ENCODE measurements around the gene SYNJ2BP.

DNA sequence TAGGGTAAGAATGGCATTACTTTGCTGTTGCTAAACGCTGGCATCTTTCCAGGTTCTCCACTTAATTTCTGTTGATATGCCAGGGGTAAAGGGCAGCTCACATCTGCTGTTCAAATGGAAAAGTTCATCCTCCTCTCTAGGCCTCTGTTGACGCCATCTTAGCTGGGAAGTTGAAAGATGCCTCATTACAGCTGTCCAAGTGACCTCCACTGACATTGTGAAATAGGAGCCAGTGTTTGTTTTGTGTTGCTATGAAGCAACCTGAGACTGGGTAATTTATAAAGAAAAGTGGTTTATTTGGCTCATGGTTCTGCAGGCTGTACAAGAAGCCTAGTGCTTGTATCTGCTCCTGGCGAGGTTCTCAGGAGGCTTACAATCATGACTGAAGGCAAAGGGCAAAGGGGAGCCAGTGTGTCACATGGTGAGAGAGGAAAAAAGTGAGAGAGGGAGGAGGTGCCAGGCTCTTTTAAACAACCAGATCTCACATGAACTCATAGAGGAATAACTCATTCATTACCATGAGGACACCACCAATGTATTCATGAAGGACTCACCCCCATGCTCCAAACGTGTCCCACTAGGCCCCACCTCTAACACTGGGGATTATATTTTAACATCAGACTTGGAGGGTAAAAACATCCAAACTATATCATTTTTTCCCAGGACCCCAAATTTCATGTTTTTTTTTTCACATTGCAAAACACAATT lies 31.9 kb upstream of the SYNJ2BP start:
- TF ChIP-seq EP300 (IDR thresholded peaks at IDR 0.05) (no peak), POLR2A (IDR thresholded peaks at IDR 0.05) (no peak), POLR2AphosphoS5 (IDR thresholded peaks at IDR 0.05) (no peak)
- TF ChIP-seq, protein P1, sequence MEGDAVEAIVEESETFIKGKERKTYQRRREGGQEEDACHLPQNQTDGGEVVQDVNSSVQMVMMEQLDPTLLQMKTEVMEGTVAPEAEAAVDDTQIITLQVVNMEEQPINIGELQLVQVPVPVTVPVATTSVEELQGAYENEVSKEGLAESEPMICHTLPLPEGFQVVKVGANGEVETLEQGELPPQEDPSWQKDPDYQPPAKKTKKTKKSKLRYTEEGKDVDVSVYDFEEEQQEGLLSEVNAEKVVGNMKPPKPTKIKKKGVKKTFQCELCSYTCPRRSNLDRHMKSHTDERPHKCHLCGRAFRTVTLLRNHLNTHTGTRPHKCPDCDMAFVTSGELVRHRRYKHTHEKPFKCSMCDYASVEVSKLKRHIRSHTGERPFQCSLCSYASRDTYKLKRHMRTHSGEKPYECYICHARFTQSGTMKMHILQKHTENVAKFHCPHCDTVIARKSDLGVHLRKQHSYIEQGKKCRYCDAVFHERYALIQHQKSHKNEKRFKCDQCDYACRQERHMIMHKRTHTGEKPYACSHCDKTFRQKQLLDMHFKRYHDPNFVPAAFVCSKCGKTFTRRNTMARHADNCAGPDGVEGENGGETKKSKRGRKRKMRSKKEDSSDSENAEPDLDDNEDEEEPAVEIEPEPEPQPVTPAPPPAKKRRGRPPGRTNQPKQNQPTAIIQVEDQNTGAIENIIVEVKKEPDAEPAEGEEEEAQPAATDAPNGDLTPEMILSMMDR (IDR thresholded peaks at IDR 0.05) = no peak

Data from gastroesophageal sphincter (tissue), 3 donors.